Activated T-helper 1 cell treated with anti-CD3 and anti-CD28 coated beads, Interleukin-2, amount 50 U/mL, for 16 hours (primary cell): Measurements from ENCODE around the gene SEPTIN10.

Experiments
- DNase-seq, 2 donors: peaks; one replicate each; pipeline ENCODE4 v3.0.0-alpha.2; 2020; ENCODE audit warnings: low read depth in 1 of 2, low spot score in 1 of 2

SEPTIN10 gene

DNA sequence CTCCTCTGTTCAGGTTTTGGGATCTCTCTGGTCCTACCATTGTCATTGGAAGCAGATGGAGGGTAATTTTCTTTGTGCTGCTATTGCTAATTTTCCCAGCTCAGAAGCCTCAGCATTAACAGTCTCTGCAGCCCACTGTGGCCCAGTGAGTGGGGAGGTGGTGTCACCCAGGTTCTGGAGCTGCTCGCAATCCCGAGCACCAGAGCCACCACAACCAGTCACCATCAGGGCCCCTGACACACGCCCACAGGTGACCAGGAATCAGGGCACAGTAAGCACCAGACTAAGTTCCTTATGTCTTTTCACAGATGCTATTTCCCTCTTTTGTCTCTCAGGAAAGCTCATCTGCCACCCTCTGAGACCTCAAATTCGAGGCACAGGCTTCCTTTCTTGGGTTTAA lies 87.9 kb downstream of the SEPTIN10 start:
- DNase-seq: no peak

DNA sequence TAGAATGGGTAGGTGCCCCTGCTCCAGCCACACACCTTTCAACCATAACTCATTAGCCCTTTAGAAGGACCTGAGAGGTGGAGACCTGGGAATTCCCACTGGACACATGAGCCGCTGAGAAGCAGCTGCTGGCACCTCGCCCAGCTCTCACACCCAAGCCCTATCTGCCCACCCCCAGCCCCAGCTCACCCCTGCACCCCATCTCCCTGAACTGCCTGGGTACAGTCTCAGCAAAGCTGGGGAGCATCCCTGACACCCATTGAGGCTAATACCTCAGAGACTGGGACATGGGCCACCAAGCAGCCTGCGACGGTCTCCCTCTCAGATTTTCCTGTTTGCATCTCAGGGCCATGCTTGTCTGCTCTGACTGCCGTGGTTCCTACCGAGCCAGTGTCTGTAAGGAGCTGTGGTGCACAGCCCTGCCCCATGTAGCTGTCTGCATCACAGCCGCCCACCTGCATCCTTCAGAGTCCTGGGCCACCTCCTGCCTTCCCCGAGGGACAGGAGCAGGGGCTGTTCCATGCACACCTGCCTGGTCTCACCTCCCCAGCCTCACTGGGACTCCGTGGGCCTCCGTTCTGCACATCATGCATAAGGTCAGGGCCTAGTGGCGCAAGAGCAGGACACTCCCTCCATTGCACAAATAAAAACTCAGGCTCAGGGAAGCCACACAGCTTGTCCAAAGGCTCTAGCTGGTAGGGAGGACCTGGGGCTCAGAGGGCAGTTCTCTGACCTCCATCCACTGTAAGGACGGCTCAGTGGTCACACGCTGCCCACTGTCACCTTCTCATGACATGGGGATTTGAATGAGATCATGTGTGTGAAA lies 90.0 kb downstream of the SEPTIN10 start:
- DNase-seq: no peak

DNA sequence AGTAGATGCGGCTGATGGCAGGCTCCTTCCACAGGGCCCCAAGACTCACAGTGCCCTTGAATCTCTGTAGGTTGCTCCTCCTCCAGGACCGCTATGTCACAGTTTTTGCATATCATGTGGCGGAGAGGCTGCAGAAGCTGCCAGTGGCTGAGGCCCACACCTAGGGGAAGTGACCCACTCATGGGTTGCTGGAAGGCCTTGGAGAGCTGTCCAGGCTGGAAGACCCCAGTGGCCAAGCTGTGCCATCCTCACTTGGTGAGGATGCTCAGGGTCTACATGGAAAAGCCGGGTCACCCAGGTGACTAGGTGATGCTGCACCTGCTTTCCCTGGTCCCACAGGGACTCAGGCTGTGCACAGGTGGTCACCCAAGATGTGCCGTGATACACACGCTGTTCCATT lies 90.6 kb downstream of the SEPTIN10 start:
- DNase-seq: no peak

DNA sequence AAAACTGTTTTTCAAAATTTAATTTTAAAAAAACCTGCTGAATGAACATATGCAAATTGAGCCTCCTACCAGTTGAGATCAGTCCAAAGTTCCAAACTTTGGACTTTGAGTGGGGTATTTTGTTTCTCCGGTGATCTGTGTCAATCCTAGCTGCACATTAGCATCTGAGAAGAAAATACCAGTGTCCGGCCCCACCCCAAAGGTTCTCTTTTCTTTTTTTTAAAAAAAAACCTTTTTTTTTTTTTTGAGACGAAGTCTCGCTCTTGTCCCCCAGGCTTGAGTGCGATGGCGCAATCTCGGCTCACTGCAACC lies 91.7 kb downstream of the SEPTIN10 start:
- DNase-seq: no peak

DNA sequence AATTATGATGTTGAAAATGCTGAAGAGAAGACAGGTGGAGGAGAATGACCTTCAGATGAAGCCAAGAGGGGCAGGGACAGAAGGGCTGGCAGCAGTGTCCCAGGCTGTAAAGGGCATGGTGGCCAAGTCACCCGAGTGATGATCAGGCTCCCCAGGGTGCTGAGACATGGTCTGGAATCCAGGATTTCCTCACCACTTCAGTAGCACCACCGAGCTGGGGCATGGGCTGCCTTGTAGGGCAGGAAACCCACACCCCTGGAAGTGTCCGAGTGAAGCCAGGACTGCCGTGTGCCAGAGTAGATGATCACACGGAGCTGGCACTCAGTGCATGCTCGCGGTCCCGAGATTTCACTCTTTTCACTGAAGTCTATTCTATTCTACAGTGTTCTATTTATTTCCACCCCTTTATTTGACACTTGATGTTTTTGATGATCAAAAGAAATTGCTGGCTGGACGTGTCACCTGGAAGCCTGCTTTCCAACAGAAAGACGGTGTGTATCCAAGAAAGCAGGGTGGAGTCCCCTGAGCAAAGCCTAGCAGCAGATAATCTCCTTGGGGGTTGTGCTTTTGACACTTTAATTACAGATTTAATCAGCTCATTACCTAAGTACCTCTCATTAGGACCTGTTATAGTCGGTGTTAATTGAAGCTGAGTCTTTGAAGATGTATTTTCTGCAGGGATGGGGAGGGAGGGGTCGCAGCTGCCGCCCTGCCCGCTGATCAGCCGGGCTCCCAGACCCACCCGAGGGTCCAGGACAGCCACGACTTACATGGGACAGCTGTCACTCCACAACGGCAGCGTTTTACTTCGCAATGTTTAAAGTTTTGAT lies 92.3 kb downstream of the SEPTIN10 start:
- DNase-seq: no peak

DNA sequence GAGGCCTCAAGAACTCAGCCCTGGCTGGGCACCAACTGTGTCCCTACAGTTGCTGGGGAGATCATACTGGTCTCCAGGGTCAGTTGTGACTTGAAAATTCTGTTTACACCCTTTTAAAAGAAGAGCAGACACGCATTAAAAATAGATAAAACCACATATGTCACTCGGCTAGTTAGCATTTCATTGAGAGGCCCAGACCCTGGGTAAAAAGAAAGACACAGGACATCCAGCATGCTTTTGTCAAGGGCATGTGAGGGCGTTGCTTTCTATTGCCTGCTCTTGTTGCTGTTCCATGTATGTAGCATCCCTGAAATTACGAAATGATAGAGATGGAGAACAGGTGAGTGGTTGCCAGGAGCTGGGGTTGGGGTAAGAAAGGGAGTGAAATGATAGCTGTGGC lies 94.3 kb downstream of the SEPTIN10 start:
- no peak for DNase-seq

DNA sequence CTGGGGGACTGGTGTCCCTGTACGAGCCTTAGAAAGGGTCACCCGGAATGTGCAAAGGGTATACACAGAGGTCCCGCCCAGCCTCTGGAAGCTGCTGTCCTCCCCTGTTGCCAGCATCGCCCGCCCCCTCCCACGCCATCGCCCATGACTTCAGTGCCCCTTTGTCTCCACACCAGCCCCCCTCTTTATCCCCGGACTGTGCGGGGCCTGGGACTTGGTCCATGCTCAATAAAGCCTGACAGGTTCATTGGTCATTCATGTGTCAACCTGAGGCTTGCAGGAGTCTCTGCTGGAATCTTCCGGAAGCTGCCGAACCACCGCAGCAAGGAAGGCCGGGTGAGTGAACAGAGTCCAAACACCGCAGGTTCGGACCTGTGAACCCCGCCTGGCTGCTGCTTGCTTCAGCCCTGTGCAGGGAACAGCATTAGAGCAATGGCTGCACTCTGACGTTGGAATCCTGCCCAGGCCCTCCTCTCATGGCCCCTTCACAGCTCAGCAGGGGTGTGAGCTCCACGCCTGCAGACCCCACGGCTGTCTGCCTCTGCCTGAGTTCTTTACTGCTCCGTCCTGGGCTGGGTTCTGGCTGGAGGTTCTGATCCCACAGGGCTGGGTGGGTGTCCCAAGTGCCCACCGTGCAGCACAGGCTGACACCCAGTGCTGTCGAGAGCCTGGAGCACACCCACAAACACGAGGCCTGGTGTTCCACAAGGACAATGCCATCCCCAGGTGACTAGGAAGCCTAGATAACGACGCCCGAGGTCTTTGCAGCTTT lies 96.5 kb downstream of the SEPTIN10 start:
- DNase-seq: no peak

DNA sequence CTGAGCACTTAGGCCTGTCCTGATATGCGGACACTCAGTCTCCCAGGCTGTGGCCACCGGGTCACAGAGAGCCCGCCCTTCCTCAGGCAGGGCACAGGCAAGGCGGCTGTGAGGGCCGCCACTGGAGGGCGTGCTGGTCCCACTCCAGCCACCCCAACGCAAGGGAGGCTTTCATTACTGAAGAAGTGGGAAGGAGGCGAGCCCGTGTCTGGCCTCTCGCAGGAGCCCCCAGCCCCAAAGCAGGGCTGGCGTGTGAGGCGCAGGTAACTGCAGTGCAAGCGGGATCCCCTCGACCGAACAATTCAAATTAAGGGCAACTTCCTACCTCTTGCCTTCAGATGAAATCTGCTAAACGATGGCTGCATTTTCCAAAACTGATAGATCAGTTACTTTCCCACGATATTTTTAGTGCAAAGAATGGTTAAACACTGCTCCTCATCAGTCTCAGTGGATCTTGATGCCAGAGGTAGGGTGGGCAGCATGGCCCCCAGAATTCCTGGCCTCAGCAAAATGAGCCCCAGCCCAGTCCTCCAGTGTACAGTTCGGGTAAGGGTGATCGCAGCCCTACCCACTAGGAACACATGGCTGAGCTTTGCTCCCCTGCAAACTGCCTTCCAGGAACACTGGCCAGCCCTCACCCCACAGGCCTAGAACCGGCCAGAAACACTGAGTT lies 97.2 kb downstream of the SEPTIN10 start:
- DNase-seq: no peak

DNA sequence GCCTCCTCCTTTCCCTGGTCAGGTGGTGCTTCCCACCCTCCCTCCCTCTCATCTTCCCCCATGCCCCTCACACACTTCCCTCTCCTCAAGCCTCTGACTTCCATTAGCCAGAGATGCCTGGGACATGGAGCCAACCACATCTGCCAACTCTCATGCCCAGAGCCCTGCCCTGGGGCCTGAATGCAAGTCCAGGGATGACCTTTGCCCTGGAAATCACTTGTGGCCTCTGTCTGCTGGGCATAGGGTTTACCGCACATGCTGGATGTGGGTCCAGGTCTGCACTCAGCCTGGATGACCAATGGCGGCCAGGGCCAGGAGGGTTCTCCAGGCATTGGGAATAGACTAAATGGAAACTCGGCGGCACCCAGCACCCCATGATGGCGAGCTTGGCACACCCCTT lies 98.9 kb downstream of the SEPTIN10 start:
- no peak for DNase-seq

DNA sequence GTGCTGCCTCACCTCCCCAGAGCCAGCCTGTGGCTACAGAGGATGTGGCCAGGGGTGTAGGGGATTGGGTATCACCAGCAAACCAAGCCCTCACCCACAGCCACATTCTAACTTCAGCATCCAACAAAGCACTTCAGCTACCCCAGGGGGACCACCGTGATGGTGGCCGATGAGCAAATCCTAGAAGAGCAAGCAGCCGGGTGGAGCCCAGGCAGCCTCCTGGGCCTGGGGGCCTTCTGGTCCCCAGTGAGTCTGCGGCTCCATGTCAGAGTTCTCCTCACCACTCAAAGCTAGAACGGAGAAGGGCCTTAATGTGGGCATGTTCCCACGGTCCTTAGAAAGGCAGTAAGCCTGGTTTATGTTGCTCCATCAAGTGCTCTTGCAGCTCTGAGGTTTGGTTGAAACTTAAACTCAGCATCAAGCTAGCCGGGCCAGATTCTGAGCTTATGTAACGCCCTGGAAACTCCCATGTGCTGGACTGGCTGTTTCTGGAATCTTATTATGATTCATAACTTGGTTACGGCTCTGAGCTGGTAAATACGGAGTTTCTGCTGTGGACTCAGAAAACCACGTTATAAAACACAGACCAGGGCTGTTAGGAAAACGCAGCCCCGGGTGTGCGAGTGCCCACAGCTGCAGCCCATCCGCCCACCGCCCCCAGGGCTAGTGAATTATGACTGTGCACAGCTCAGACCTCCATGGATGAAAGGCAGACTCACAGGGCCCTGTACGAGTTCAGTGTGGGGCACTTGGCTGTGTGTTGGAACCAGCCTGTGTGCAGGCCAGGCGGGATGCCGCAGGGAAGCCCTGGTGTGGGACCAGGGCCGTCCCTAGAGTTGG lies 99.8 kb downstream of the SEPTIN10 start:
- no peak for DNase-seq

DNA sequence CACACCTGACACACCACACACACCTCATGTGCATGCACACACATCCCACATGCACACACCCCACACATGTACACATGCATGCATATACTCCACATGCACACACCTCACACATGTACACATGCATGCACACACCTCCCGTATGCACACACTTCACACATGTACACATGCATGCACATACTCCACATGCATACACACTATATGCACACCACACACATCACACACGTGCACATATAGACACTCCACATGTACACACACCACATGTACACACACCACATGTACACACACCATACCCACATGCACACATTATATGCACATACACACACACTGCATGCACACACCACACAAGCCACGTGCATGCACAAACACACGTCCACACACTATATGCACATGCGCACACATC lies 100.5 kb downstream of the SEPTIN10 start:
- DNase-seq: no peak

DNA sequence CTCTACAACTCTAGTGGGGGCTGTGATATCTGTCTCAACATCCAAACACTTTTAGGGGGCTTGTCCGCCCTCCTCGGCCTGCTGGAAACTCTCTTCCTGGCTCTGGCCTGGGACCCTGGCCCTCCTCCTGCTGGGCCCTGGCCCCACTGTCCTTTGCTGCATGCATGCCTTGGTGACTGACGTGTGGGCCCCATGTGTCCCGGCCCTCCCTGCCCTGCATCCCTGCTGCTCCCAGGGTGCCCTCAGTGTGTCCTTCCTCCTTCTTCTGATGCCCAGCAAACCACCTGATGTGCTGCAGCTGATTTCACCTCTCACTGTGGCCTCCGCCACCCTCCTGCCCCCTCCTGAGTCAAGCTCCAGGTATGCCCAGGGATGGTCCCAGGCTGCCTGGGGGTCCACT lies 101.7 kb downstream of the SEPTIN10 start:
- DNase-seq: no peak

DNA sequence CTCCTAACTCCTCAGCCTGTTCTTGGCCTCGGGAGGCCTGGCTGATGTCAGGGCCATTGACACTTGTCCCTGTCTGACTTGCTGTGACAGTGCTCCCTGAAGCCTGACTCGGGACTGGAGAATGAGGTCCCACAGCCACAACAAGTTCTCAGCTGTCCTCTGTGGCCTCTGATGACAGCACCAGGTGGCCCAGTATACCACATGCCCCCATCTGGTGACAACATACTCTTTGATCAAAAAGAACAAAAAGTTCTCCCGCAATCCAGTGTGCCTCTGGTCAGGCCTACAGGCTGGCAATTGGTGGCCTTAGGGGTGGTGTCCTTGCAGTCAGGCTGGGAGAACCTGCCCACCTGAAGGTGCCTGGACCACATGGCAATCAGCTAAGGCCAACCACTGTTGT lies 102.6 kb downstream of the SEPTIN10 start:
- no peak for DNase-seq

DNA sequence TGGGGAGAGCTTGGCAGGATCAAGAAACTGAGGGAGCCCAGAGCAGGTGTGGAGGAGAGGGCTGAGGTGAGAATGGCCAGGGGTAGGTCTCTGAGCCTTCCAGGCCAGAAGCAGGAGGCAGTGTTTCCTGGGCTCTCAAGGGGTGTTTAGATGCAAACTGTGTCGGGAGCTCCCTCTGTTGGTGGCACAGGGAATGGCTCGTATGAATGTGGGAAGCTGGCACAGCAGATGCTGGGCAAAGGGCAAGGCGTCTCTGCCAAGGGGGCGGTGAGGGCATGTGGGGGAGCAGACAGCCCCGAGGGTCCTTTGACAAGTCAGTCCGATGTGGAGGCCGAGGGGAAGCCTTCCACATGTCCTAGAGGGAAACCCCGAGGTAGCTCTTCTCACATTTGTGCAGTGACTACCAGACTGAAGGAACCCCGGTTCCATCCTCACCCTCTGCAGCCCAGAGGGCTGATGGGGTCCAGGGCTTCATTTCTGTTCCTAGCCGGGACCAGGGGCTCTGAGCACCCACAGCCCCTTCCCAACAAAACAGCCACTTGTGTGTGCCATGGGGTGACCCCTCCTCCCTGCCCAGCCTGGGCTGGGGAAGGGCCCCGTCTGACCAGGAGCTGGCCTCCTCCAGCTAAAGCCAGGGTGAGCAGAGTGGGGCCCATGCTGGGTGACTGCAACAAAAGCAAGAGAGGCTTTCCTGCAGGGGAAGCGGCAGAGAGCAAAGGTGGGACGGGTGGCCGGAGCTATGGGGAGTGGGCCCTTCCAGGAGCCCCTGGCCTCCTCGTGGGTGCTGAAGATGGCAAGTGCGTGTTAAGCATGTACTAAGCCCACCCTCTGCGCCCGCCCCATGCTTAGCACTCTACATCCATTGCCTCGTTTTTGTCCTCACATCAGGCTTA lies 103.4 kb downstream of the SEPTIN10 start:
- peak; percentile 49 to 53 for DNase-seq

DNA sequence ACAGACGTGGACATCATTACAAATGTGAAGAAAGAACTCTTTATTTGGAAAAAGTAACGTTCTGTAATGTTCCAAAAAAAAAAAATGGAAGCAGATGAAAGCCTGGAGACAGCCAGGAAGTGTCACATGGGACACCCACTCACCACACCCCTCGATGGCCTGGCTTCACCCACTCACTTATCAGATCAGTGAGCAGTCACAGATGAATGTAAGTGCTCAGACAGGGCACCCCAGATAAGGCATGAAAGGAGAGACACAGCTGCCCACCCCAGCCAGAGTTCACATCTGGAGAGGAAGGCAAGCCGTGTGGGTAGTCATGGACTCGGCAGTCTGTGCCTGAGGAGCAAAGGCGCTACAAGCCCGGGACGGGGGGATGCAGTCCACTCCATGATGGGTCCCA lies 105.2 kb downstream of the SEPTIN10 start:
- DNase-seq: no peak

DNA sequence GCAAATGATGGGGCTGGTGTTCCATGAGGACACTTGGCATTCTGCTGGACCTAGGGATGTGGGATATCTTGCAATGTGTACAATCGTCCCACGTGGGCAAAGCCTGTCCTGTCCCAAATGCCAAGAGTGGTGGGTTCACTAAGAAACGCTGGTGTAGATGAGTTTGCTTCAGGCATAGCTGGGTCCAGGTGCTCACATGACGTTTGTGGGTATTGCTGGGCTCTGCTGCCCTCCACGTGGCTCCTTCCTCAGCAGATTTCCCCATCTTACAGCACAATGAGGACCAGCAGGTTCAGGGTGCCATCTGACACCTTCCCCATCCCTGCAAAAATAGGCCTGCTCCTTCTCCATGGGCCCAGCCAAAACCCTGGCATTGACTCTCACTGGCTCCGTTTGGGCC lies 105.9 kb downstream of the SEPTIN10 start:
- no peak for DNase-seq

DNA sequence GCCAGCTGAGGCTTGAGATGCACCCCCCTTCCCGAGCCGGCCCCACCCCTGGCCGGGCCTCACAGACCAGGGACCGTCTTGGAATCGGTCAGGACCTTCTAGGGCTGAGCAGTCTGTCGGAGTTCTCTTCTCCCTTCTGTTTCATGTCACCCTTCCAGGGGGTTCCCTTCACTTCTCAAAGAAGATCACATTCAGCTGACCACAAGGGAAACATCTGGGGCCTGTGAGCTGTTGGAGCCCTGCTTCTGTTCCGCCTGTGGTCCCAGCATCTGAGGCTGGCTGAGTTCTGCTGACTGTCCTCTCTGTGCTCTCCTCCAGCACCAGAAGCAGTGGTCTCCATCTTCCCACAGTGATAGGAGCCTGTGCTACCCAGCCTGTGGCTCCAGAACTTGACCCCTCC lies 106.5 kb downstream of the SEPTIN10 start:
- DNase-seq: no peak

DNA sequence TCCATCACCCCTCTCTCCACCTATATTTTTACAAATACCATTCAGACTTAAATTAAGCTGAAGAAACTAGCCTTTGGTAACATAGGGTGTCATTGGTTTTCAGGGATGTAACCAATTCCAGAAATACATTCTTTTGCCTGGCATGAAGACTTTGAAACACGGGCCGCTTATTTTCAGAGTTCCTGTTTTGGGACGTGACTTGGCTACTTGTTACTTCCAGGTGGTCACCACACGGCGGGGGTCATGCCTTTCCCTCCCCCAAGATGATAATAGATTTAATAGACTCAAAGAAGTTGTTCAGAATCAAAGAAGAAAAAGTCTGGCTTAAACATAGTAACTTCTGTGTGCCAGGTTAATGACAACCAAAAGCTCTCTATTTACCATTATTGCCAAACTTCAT lies 110.6 kb downstream of the SEPTIN10 start:
- DNase-seq: no peak

DNA sequence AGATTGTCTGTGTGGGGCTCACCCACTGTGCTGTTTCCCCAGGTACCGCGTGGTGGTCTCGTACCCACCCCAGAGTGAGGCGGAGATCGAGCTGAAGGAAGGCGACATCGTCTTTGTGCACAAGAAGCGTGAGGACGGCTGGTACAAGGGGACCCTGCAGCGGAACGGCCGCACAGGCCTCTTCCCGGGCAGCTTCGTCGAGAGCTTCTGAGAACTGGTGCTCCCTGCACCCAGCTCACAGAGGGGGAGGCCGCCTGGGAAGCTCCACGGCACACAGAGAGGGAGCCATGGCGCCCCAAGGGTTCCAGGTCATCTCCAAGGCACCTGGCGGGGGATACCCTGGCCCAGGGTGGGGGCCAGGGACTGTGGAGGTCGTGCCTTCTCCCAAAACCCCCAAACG lies 112.3 kb downstream of the SEPTIN10 start:
- no peak for DNase-seq
